ENCODE results near the gene TNRC6C. TPM values are rescaled to one million over a fixed set of nuclear protein-coding genes. Genes with fewer than 3 reads are reported as not detected.

The TNRC6C gene
- total and polyA plus RNA-seq, 4 donors, result 1.3 to 7.7 (median 2.9) TPM

GRCh38 chr17:78039581-78039980, 81.1 kb downstream of the TNRC6C start:
- no peak overlapping the region for H3K4me3 ChIP-seq (ENCODE audit: low read depth in 1 of 3, low read length in 3 of 3)
- no peaks in the 10 kb centered on the region for H3K9me3 ChIP-seq (ENCODE audit: control insufficient read depth in 4 of 4, low read length in 3 of 4)
- peaks cover 0 to 12% (median 6%) of the 10 kb centered on the region in 4 donors for H3K36me3 ChIP-seq (ENCODE audit: control insufficient read depth in 4 of 4, insufficient read depth in 3 of 4, low read depth in 1 of 4, low read length in 3 of 4)
- WGBS, result 96% methylated on average over 5 of the region's 5 CpGs
- no peak overlapping the region for H3K27ac ChIP-seq (ENCODE audit: low read depth in 1 of 2, low read length in 2 of 2)
- TF ChIP-seq HNF4G (IDR thresholded peaks at IDR 0.05) (no peak), CTCF (IDR thresholded peaks at IDR 0.05; ENCODE audit: low read depth, low read length, missing input control) (no peak), SP1 (IDR thresholded peaks at IDR 0.05) (no peak)
- TF ChIP-seq, protein P1, sequence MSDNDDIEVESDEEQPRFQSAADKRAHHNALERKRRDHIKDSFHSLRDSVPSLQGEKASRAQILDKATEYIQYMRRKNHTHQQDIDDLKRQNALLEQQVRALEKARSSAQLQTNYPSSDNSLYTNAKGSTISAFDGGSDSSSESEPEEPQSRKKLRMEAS (IDR thresholded peaks at IDR 0.05), result no peak
- no peak for DNase-seq (ENCODE audit: low spot score)
- H3K9ac ChIP-seq (ENCODE audit: low read depth in 1 of 2, low read length in 2 of 2), result no peak overlapping the region
- H3K27me3 ChIP-seq (ENCODE audit: control insufficient read depth in 4 of 4, insufficient read depth in 4 of 4, low read length in 3 of 4), result no peaks in the 10 kb centered on the region
- H3K4me1 ChIP-seq (ENCODE audit: control insufficient read depth in 4 of 4, insufficient read depth in 4 of 4, low read length in 3 of 4), result no peaks in the 10 kb centered on the region

DNA sequence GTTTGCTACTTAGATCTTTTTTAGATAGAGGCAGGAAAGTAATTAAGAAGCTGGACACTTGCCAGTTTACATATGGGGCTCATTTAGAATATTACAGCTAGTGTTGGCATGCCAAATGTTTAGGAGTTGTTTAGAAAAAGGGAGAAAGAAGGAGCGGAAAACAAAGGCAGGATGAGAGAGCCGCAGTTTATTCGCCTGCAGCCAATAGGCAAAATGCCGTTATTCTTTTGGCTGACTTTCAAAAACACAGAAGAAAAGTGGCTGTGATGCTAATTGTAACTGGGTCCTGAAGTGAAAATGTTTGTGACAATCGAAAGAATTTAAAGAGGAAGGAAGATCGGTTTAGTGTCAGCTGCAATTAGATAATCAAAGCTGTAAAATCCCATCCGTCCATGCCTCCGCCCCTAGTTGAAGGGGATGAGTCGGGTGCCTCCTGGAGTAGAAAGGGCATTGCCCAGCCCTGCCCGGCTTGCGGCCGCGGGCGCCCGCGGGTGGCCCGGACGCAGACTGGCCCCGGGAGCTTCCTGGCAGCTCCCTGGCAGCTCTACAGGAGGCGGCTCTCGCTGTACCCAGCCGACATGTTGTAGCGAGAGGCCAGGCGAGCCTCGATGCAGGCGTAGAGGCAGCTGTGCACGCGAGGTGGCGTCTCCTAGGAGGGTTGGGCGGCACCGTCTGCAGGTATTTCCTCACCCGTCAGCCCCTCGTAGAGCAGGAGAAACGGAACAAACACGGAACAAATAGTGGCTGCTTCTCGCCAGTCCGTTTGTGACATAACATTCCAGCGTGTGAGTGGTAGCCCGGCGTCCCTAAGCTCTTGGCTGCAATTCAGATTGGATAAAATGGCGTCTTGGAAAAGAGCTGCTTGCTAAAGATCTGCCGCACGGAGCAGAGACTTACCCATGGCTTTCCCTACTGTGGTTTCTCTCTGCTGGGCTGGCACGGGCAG, 82.2 kb downstream of the TNRC6C start:
- peak; percentile 71 for TF ChIP-seq YY1 (IDR thresholded peaks at IDR 0.05)
- TF ChIP-seq, protein P2, sequence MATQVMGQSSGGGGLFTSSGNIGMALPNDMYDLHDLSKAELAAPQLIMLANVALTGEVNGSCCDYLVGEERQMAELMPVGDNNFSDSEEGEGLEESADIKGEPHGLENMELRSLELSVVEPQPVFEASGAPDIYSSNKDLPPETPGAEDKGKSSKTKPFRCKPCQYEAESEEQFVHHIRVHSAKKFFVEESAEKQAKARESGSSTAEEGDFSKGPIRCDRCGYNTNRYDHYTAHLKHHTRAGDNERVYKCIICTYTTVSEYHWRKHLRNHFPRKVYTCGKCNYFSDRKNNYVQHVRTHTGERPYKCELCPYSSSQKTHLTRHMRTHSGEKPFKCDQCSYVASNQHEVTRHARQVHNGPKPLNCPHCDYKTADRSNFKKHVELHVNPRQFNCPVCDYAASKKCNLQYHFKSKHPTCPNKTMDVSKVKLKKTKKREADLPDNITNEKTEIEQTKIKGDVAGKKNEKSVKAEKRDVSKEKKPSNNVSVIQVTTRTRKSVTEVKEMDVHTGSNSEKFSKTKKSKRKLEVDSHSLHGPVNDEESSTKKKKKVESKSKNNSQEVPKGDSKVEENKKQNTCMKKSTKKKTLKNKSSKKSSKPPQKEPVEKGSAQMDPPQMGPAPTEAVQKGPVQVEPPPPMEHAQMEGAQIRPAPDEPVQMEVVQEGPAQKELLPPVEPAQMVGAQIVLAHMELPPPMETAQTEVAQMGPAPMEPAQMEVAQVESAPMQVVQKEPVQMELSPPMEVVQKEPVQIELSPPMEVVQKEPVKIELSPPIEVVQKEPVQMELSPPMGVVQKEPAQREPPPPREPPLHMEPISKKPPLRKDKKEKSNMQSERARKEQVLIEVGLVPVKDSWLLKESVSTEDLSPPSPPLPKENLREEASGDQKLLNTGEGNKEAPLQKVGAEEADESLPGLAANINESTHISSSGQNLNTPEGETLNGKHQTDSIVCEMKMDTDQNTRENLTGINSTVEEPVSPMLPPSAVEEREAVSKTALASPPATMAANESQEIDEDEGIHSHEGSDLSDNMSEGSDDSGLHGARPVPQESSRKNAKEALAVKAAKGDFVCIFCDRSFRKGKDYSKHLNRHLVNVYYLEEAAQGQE (IDR thresholded peaks at IDR 0.05), result no peak
- no peaks in the 10 kb centered on the region for H3K27me3 ChIP-seq (ENCODE audit: control insufficient read depth in 4 of 4, insufficient read depth in 4 of 4, low read length in 3 of 4)
- no peak for DNase-seq (ENCODE audit: low spot score)
- H3K27ac ChIP-seq (ENCODE audit: low read depth in 1 of 2, low read length in 2 of 2), result peak overlapping the region; percentile 60 to 71
- no peak overlapping the region for H3K9ac ChIP-seq (ENCODE audit: low read depth in 1 of 2, low read length in 2 of 2)
- 69% methylated on average over 44 of the region's 44 CpGs for WGBS
- no peaks in the 10 kb centered on the region for H3K9me3 ChIP-seq (ENCODE audit: control insufficient read depth in 4 of 4, low read length in 3 of 4)
- no peaks in the 10 kb centered on the region for H3K4me1 ChIP-seq (ENCODE audit: control insufficient read depth in 4 of 4, insufficient read depth in 4 of 4, low read length in 3 of 4)
- H3K36me3 ChIP-seq (ENCODE audit: control insufficient read depth in 4 of 4, insufficient read depth in 3 of 4, low read depth in 1 of 4, low read length in 3 of 4), result peaks cover 0 to 7% (median 5%) of the 10 kb centered on the region in 4 donors
- peak overlapping the region; percentile 10 to 43 (median 38) for H3K4me3 ChIP-seq (ENCODE audit: low read depth in 1 of 3, low read length in 3 of 3)

DNA sequence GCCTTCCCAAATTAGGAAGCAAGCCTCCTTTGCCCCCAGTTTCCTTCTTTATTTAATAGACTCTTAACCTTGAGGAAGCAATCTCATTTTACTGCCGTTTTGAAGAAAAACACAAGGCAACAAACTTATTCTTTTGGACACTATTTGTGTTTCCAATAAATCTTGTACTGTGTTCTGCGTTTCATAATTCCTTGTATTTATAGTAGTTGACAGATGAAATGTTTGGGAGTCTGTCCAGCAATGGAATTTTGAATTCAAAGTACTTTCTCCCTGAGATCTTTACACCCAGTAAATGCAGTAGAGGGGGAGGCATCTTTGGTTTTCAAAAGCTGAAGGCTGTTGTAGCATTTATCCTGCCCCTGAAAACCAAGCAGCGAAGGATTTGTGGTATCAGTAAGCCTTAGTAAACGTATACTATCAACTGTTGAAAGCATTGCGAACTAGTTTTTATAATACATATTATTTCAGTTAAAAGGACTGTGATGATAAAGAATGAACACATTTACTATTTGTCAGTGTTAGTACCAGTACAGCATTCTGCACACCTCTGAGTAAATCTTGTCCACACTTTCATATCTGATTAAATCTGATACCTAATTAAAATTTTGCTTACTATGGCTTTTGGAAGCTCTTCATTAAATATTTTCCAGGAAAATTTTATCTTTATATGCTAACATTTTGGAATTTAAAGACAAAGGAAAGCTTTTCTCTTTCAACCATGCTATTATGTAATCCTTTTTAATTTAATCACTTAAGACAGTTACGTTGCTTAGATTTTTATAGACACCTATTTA, 83.1 kb downstream of the TNRC6C start:
- H3K27me3 ChIP-seq (ENCODE audit: control insufficient read depth in 4 of 4, insufficient read depth in 4 of 4, low read length in 3 of 4), result no peaks in the 10 kb centered on the region
- 78% methylated on average over 6 of the region's 6 CpGs for WGBS
- no peak overlapping the region for H3K9ac ChIP-seq (ENCODE audit: low read depth in 1 of 2, low read length in 2 of 2)
- no peaks in the 10 kb centered on the region for H3K4me1 ChIP-seq (ENCODE audit: control insufficient read depth in 4 of 4, insufficient read depth in 4 of 4, low read length in 3 of 4)
- no peak for DNase-seq (ENCODE audit: low spot score)
- H3K4me3 ChIP-seq (ENCODE audit: low read depth in 1 of 3, low read length in 3 of 3), result peak overlapping the region in 2 of 3 donors; percentile 10 to 38
- no peaks in the 10 kb centered on the region for H3K9me3 ChIP-seq (ENCODE audit: control insufficient read depth in 4 of 4, low read length in 3 of 4)
- peaks cover 0 to 7% (median 4%) of the 10 kb centered on the region in 4 donors for H3K36me3 ChIP-seq (ENCODE audit: control insufficient read depth in 4 of 4, insufficient read depth in 3 of 4, low read depth in 1 of 4, low read length in 3 of 4)
- H3K27ac ChIP-seq (ENCODE audit: low read depth in 1 of 2, low read length in 2 of 2), result peak overlapping the region; percentile 60 to 71
- TF ChIP-seq JUND (IDR thresholded peaks at IDR 0.05), result no peak
- no peak for TF ChIP-seq YY1 (IDR thresholded peaks at IDR 0.05)
- no peak for TF ChIP-seq HNF4A (conservative IDR thresholded peaks at IDR 0.05)
- no peak for TF ChIP-seq TAF1 (conservative IDR thresholded peaks at IDR 0.05)
- TF ChIP-seq RAD21 (IDR thresholded peaks at IDR 0.05), result no peak
- TF ChIP-seq FOXA2 (IDR thresholded peaks at IDR 0.05), result no peak
- TF ChIP-seq, protein P1 (IDR thresholded peaks at IDR 0.05), result no peak
- no peak for TF ChIP-seq GABPA (IDR thresholded peaks at IDR 0.05 in 1 of 2, conservative IDR thresholded peaks at IDR 0.05 in 1 of 2)
- TF ChIP-seq HNF4G (IDR thresholded peaks at IDR 0.05), result no peak
- no peak for TF ChIP-seq SP1 (IDR thresholded peaks at IDR 0.05)
- TF ChIP-seq NR2F2 (IDR thresholded peaks at IDR 0.05), result no peak
- TF ChIP-seq ATF3 (IDR thresholded peaks at IDR 0.05), result no peak
- no peak for TF ChIP-seq CTCF (IDR thresholded peaks at IDR 0.05; ENCODE audit: low read depth, low read length, missing input control)
- no peak for TF ChIP-seq EGR1 (IDR thresholded peaks at IDR 0.05; ENCODE audit: low read depth in 2 of 2)
